Brain microvascular endothelial cell (primary cell): ENCODE results near the gene MITF.
"Not testable (repeated sequence)": the region's sequence is repeated elsewhere in the genome, so short reads cannot be mapped to it uniquely, and the experiment has no call there.

ENCODE experiments used
- DNase-seq: peaks from one replicate; pipeline ENCODE4 v3.0.0-alpha.2; 2020
- H3K27ac ChIP-seq: fragments of 250-450 bp; sonication (Bioruptor Pico); 2 replicates; pipeline ENCODE4 v1.5.1; 2020; ENCODE audit warnings: mild to moderate bottlenecking, moderate library complexity
- H3K27me3 ChIP-seq: fragments of 250-450 bp; sonication (Bioruptor Pico); replicated peaks from 2 replicates; pipeline ENCODE4 v1.5.1; 2020; ENCODE audit warnings: mild to moderate bottlenecking
- H3K36me3 ChIP-seq: fragments of 250-450 bp; sonication (Bioruptor Pico); replicated peaks from 2 replicates; pipeline ENCODE4 v1.5.1; 2020; ENCODE audit warnings: mild to moderate bottlenecking
- H3K4me3 ChIP-seq: 2 replicates; pipeline ENCODE4 v1.5.1; 2011; ENCODE audit warnings: low read depth, mild to moderate bottlenecking, control low read depth, low read length, moderate library complexity
- CTCF ChIP-seq: IDR thresholded peaks from 2 replicates; pipeline ENCODE4 v1.5.1; 2011; ENCODE audit warnings: low read depth, mild to moderate bottlenecking, moderate library complexity, low read length, control low read depth, inconsistent platforms; ENCODE audit errors: missing control alignments
- in situ Hi-C: cut with HindIII; loops from 2 replicates; pipeline ENCODE4 v1.10.0; 2017; ENCODE audit warnings: low sequenced_read_pairs, low pct_ligation_motif_present

MITF gene

GRCh38 chr3:69901802-69902201 lies 162.5 kb downstream of the MITF start:
- H3K4me3 ChIP-seq, result no peak overlapping the region
- in situ Hi-C loops, result no loop called here
- H3K27me3 ChIP-seq, result no peaks in the 10 kb centered on the region
- no peak for TF ChIP-seq CTCF
- H3K36me3 ChIP-seq, result no peaks in the 10 kb centered on the region
- no peak overlapping the region for H3K27ac ChIP-seq
- no peak for DNase-seq

GRCh38 chr3:69902386-69902785 lies 163.1 kb downstream of the MITF start:
- in situ Hi-C loops, result no loop called here
- no peak for TF ChIP-seq CTCF
- Histone ChIP-seq H3K27me3 (no peaks in the 10 kb centered on the region), H3K36me3 (no peaks in the 10 kb centered on the region), H3K27ac (no peak overlapping the region), H3K4me3 (no peak overlapping the region)
- no peak for DNase-seq

- Histone ChIP-seq H3K4me3 (no peak overlapping the region), H3K27me3 (no peaks in the 10 kb centered on the region), H3K36me3 (no peaks in the 10 kb centered on the region), H3K27ac (no peak overlapping the region)
- no peak for TF ChIP-seq CTCF
- in situ Hi-C loops, result no loop called here
- no peak for DNase-seq
These were observed 167.2 kb downstream of the MITF start for GRCh38 chr3:69906351-69906966.

GRCh38 chr3:69907554-69907953 lies 168.3 kb downstream of the MITF start:
- Histone ChIP-seq H3K27me3 (no peaks in the 10 kb centered on the region), H3K4me3 (no peak overlapping the region), H3K36me3 (no peaks in the 10 kb centered on the region), H3K27ac (no peak overlapping the region)
- no peak for DNase-seq
- TF ChIP-seq CTCF, result no peak
- in situ Hi-C loops, result no loop called here

- H3K4me3 ChIP-seq, H3K27ac ChIP-seq, H3K27me3 ChIP-seq, in situ Hi-C loops, H3K36me3 ChIP-seq, DNase-seq: not testable (repeated sequence)
These were observed 170.6 kb downstream of the MITF start for GRCh38 chr3:69909859-69910258.

- DNase-seq, result no peak
- no peak overlapping the region for H3K4me3 ChIP-seq
- no peaks in the 10 kb centered on the region for H3K36me3 ChIP-seq
- no peak for TF ChIP-seq CTCF
- H3K27ac ChIP-seq, result no peak overlapping the region
- in situ Hi-C loops, result no loop called here
- no peaks in the 10 kb centered on the region for H3K27me3 ChIP-seq
These were observed 174.2 kb downstream of the MITF start for GRCh38 chr3:69913422-69913821.
